Neural progenitor cell (in vitro differentiated cells): ENCODE measurements around the gene INPP5K.

ENCODE experiments used
- CTCF ChIP-seq: fragments of 200-600 bp; sonication (generic); IDR thresholded peaks from 2 replicates; pipeline ENCODE4 v1.5.1; 2017; ENCODE audit warnings: antibody characterized with exemption, mild to moderate bottlenecking
- EZH2 ChIP-seq: fragments of 200-600 bp; sonication (generic); IDR thresholded peaks from 2 replicates; pipeline ENCODE4 v1.6.1; 2017; ENCODE audit warnings: antibody characterized with exemption, mild to moderate bottlenecking, moderate library complexity
- EZH2phosphoT487 ChIP-seq: fragments of 200-600 bp; sonication (generic); IDR thresholded peaks from 2 replicates; pipeline ENCODE4 v1.6.1; 2017; ENCODE audit warnings: antibody characterized with exemption

GRCh38 chr17:1552932-1553331, 36.5 kb upstream of the INPP5K start:
- TF ChIP-seq CTCF, result no peak
- TF ChIP-seq EZH2, result no peak
- TF ChIP-seq EZH2phosphoT487, result no peak
